Esophagus muscularis mucosa (tissue), 4 donors: ENCODE results near the gene PAGE3. TPM values are rescaled to one million over a fixed set of nuclear protein-coding genes. Genes with fewer than 3 reads are reported as not detected.

Source experiments
- DNase-seq: peaks from one replicate; pipeline ENCODE4 v3.0.0-alpha.2; 2017; ENCODE audit errors: extremely low spot score
- H3K27ac ChIP-seq, 4 donors: fragments of 200-600 bp; sonication (generic); replicated peaks in 1 of 4; 1 replicate in 3 of 4; 2 replicates in 1 of 4; pipeline ENCODE4 v1.5.1; 2016 to 2019; ENCODE audit warnings: mild to moderate bottlenecking in 1 of 4
- H3K27me3 ChIP-seq, 4 donors: fragments of 200-600 bp; sonication (generic); one replicate each; pipeline versions ENCODE4 v1.5.1 to v1.6.0; 2016 to 2019
- H3K36me3 ChIP-seq, 4 donors: fragments of 200-600 bp; sonication (generic); one replicate each; pipeline ENCODE4 v1.5.1; 2016 to 2019
- H3K4me1 ChIP-seq, 4 donors: fragments of 200-600 bp; sonication (generic); one replicate each; pipeline ENCODE4 v1.5.1; 2016 to 2019
- H3K4me3 ChIP-seq, 4 donors: fragments of 200-600 bp; sonication (generic); 1 replicate in 2 of 4; 2 replicates in 2 of 4; pipeline ENCODE4 v1.5.1; 2016 to 2019; ENCODE audit warnings: mild to moderate bottlenecking in 4 of 4, moderate library complexity in 1 of 4
- H3K9me3 ChIP-seq, 4 donors: fragments of 200-600 bp; sonication (generic); 1 replicate in 3 of 4; 2 replicates in 1 of 4; pipeline ENCODE4 v1.5.1; 2016 to 2019
- CTCF ChIP-seq, 3 experiments: fragments of 200-600 bp in 2 of 3; fragments of 450-650 bp in 1 of 3; sonication (generic) in 2 of 3; IDR thresholded peaks; one replicate each; pipeline ENCODE4 v1.5.1; 2017 to 2019; ENCODE audit warnings: antibody characterized with exemption in 3 of 3, mild to moderate bottlenecking in 2 of 3, moderate library complexity in 1 of 3
- EP300 ChIP-seq: sonication (generic); formaldehyde crosslinking; IDR thresholded peaks from one replicate; pipeline ENCODE4 v1.6.1; 2017; ENCODE audit warnings: antibody characterized with exemption
- POLR2A ChIP-seq: fragments of 450-650 bp; IDR thresholded peaks from one replicate; pipeline ENCODE4 v1.6.1; 2017; ENCODE audit warnings: antibody characterized with exemption, moderate library complexity, mild to moderate bottlenecking, low read depth
- POLR2AphosphoS5 ChIP-seq, 2 donors: sonication (generic); formaldehyde crosslinking; IDR thresholded peaks; one replicate each; pipeline ENCODE4 v1.6.1; 2017; ENCODE audit warnings: antibody characterized with exemption in 2 of 2
- whole genome bisulfite sequencing: methylation state at CpG from one replicate; pipeline ENCODE4 v1.1.5; 2018; 5-methylcytosine and 5-hydroxymethylcytosine counted together
- intact Hi-C: fragments of 100-400 bp; cut with DNase I; formaldehyde crosslinking; loops from one replicate; pipeline ENCODE4 v1.15.1; 2023
- total RNA-seq, 4 donors: library from RNA; depleted of rRNA; stranded (reverse); fragments of >200 nt; gene quantifications; one replicate each; pipeline versions ENCODE4 v1.1.0 to v1.2.1, GENCODE V29; 2016

PAGE3 gene
- total RNA-seq, 4 donors from 2014 or later, result not detected

- TF ChIP-seq POLR2A, result no peak
- TF ChIP-seq EP300, result no peak
- TF ChIP-seq CTCF (IDR thresholded peaks at IDR 0.05), result no peak
- no peak for TF ChIP-seq POLR2AphosphoS5 (IDR thresholded peaks at IDR 0.05)
- no peaks in the 10 kb centered on the region for H3K36me3 ChIP-seq
- intact Hi-C loops, result no loop called here
- H3K9me3 ChIP-seq, result peaks cover 0 to 2% (median 0%) of the 10 kb centered on the region in 4 donors
- DNase-seq, result no peak
- H3K27ac ChIP-seq, result no peak overlapping the region
- H3K27me3 ChIP-seq, result no peaks in the 10 kb centered on the region
- no peak overlapping the region for H3K4me3 ChIP-seq
- no peaks in the 10 kb centered on the region for H3K4me1 ChIP-seq
Measured at GRCh38 chrX:55253528-55253927, 11.2 kb downstream of the PAGE3 start.

DNA sequence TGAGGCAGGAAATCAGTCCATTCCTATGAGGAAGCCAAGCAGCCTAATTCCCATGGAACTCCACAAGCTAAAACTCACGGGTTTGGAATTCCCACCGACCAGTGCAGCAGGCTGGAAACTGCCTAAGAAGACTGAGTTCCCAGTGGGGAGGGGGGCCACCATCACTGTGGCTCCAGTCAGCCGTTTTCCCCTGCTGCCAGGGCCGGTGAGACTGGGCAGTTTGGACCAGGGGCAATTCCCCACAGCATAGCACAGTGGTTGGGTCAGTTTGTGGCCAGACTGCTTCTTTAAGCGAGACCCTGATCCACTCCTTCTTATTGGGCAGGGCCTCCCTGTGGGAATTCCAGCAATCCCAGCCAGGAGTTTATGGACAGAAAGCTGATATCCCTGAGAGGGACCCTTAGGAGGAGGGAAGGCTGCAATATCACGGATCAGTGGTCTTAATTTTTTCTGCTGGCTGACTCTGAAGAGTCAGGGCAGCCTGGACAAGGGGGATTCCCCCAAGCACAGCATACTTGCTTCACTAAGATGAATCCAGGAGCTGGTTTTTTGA, 23.9 kb downstream of the PAGE3 start:
- TF ChIP-seq POLR2AphosphoS5 (IDR thresholded peaks at IDR 0.05) (no peak), POLR2A (no peak), CTCF (IDR thresholded peaks at IDR 0.05) (no peak), EP300 (no peak)
- Histone ChIP-seq H3K27me3 (no peaks in the 10 kb centered on the region), H3K9me3 (peaks cover 0 to 15% (median 0%) of the 10 kb centered on the region in 4 donors), H3K27ac (no peak overlapping the region), H3K4me1 (no peaks in the 10 kb centered on the region), H3K4me3 (no peak overlapping the region), H3K36me3 (no peaks in the 10 kb centered on the region)
- WGBS, result 64% methylated on average over 6 of the region's 6 CpGs
- DNase-seq, result no peak
- intact Hi-C loops, result no loop called here

DNA sequence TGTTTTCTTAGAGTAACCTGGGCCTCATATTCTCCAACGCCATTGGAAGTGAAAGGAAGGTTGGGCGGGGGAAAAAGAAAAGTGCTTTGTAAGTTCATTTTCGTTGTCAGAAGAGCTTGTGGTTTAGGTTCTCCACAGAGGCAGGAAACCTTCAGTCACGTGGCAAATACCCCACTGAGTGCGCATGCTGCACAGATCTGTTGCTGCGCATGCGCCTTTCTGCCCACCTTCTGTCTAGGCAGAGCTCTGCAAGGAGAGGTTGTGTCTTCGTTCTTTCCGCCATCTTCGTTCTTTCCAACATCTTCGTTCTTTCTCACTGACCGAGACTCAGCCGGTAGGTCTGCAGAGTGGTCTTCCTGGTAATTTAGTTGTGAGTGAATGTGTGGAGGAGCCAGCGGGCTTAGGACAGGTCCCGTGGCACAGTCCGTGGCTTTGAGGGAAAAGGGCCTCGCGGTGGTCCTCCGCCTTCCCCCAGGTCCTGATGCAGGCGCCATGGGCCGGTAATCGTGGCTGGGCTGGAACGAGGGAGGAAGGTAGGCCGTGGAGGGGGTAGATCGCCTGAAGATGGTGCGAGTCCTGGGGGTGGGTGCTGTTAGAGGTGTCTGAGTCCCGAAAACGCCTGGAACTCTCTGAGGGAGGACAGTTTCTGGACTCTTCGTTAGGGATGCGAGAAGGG, 44.5 kb downstream of the PAGE3 start, which contains the start of gene PAGE5:
Gene PAGE5 (plus strand): TSS at position 228 of the 676 bp plus-strand sequence. CDS start 1,037 bp downstream, outside the sequence.
- Histone ChIP-seq H3K36me3 (no peaks in the 10 kb centered on the region), H3K27me3 (no peaks in the 10 kb centered on the region), H3K27ac (no peak within 1 kb of the TSS), H3K4me1 (no peaks in the 10 kb centered on the region), H3K9me3 (no peaks in the 10 kb centered on the region), H3K4me3 (no peak within 1 kb of the TSS)
- intact Hi-C loops, result no loop called here
- DNase-seq, result no peak
- WGBS, result 83% methylated on average over 30 of the region's 30 CpGs
- TF ChIP-seq POLR2AphosphoS5 (IDR thresholded peaks at IDR 0.05), result no peak
- no peak for TF ChIP-seq CTCF (IDR thresholded peaks at IDR 0.05)
- no peak for TF ChIP-seq POLR2A
- TF ChIP-seq EP300, result no peak

DNA sequence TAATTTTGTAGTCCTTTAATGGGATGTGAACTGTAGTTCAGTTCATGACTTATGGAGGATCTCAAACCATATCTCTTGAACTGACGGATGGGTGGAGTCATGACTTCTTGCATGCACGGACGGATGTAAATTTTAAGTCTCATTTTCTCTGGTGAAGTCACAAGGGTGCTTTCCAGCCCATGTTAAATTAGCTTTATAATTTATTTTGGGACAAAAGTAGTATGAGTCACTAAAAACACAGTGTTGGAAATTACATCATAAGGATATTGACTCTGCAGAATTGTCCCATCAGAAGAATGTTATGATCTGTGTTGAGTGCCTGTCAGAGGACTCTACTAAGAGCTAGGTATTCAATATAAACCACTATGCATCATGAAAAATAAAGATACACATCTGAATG, 51.3 kb downstream of the PAGE3 start:
- H3K27me3 ChIP-seq, result no peaks in the 10 kb centered on the region
- intact Hi-C loops, result no loop called here
- WGBS, result 75% methylated on average over 3 of the region's 3 CpGs
- H3K9me3 ChIP-seq, result no peaks in the 10 kb centered on the region
- H3K4me3 ChIP-seq, result no peak overlapping the region
- no peak overlapping the region for H3K27ac ChIP-seq
- H3K4me1 ChIP-seq, result no peaks in the 10 kb centered on the region
- H3K36me3 ChIP-seq, result no peaks in the 10 kb centered on the region
- DNase-seq, result no peak
- TF ChIP-seq POLR2AphosphoS5 (IDR thresholded peaks at IDR 0.05) (no peak), EP300 (no peak), POLR2A (no peak), CTCF (IDR thresholded peaks at IDR 0.05) (no peak)
